PC-3 (cell line): ENCODE data around the gene LSP1.

Source experiments
- CTCF ChIP-seq: fragments of 300-600 bp; sonication (generic); conservative IDR thresholded peaks from 2 replicates; pipeline ENCODE4 v1.5.1; 2017; ENCODE audit warnings: antibody characterized with exemption, low read depth, mild to moderate bottlenecking, low read length
- EZH2 ChIP-seq: fragments of 300-600 bp; sonication (generic); IDR thresholded peaks from one replicate; pipeline ENCODE4 v1.6.1; 2017; ENCODE audit warnings: antibody characterized with exemption, mild to moderate bottlenecking, low read length; ENCODE audit not compliant: unreplicated experiment
- EZH2phosphoT487 ChIP-seq: fragments of 300-600 bp; sonication (generic); IDR thresholded peaks from 2 replicates; pipeline ENCODE4 v1.6.1; 2018; ENCODE audit warnings: mild to moderate bottlenecking, antibody characterized with exemption, low read length, borderline replicate concordance

- TF ChIP-seq CTCF (no peak), EZH2 (no peak), EZH2phosphoT487 (no peak)
Measured at GRCh38 chr11:1883346-1884302, 30.7 kb downstream of the LSP1 start.
